Neural cell (in vitro differentiated cells): ENCODE measurements around the gene SYCE1L. TPM values are rescaled to one million over a fixed set of nuclear protein-coding genes. Genes with fewer than 3 reads are reported as not detected.

Experiments used
- H2AFZ ChIP-seq: fragments of 200-600, 300-800 bp; sonication (generic), shearing (Covaris generic); 2 replicates; pipeline ENCODE4 v1.6.0; 2014; ENCODE audit warnings: low read depth, mild to moderate bottlenecking, antibody characterized with exemption, low read length, moderate library complexity
- H3F3A ChIP-seq: fragments of 200-600 bp; shearing (Covaris generic); 2 replicates; pipeline ENCODE4 v1.6.1; 2016; ENCODE audit warnings: mild to moderate bottlenecking, moderate library complexity, mixed read lengths, antibody characterized with exemption, low read length; ENCODE audit not compliant: insufficient read depth, poor library complexity, severe bottlenecking
- H3K27ac ChIP-seq: fragments of 200-600, 300-800 bp; sonication (generic), shearing (Covaris generic); 2 replicates; pipeline ENCODE4 v1.5.1; 2014; ENCODE audit warnings: mild to moderate bottlenecking, low read length, moderate library complexity
- H3K27me3 ChIP-seq: fragments of 300-800, 200-600 bp; sonication (generic), shearing (Covaris generic); 2 replicates; pipeline ENCODE4 v1.6.0; 2014; ENCODE audit warnings: mild to moderate bottlenecking, low read depth, low read length, moderate library complexity; ENCODE audit not compliant: insufficient read depth
- H3K36me3 ChIP-seq: fragments of 300-800, 200-600 bp; sonication (generic), shearing (Covaris generic); 2 replicates; pipeline ENCODE4 v1.5.1; 2014; ENCODE audit warnings: mild to moderate bottlenecking, antibody characterized with exemption, low read length, moderate library complexity; ENCODE audit not compliant: insufficient read depth
- H3K4me2 ChIP-seq: fragments of 300-800, 200-600 bp; sonication (generic), shearing (Covaris generic); 2 replicates; pipeline ENCODE4 v1.6.0; 2014; ENCODE audit warnings: mild to moderate bottlenecking, low read length
- H3K4me3 ChIP-seq: fragments of 300-800, 200-600 bp; sonication (generic), shearing (Covaris generic); 2 replicates; pipeline ENCODE4 v1.5.1; 2014; ENCODE audit warnings: mild to moderate bottlenecking, low read length, moderate library complexity
- H3K79me2 ChIP-seq: fragments of 200-600 bp; shearing (Covaris generic); replicated peaks from 2 replicates; pipeline ENCODE4 v1.6.0; 2014; ENCODE audit warnings: mild to moderate bottlenecking, low read length, moderate library complexity; ENCODE audit not compliant: insufficient read depth
- H3K9ac ChIP-seq: fragments of 300-800, 200-600 bp; sonication (generic), shearing (Covaris generic); 2 replicates; pipeline ENCODE4 v1.6.1; 2016; ENCODE audit warnings: mild to moderate bottlenecking, low read length, mixed read lengths
- H3K9me2 ChIP-seq: fragments of 200-600 bp; shearing (Covaris generic); 2 replicates; pipeline ENCODE4 v1.6.1; 2016; ENCODE audit warnings: mild to moderate bottlenecking, low read length, mixed read lengths; ENCODE audit not compliant: insufficient read depth
- H3K9me3 ChIP-seq: fragments of 200-600, 300-800 bp; sonication (generic), shearing (Covaris generic); 2 replicates; pipeline ENCODE4 v1.6.1; 2016; ENCODE audit warnings: mild to moderate bottlenecking, mixed run types, low read length, moderate library complexity, mixed read lengths
- H4K20me1 ChIP-seq: fragments of 200-600 bp; shearing (Covaris generic); 2 replicates; pipeline ENCODE4 v1.6.1; 2016; ENCODE audit warnings: mild to moderate bottlenecking, mixed run types; ENCODE audit not compliant: insufficient read depth
- CTCF ChIP-seq: fragments of 450-650 bp; IDR thresholded peaks from 2 replicates; pipeline ENCODE4 v1.5.1; 2014; ENCODE audit warnings: antibody characterized with exemption, mild to moderate bottlenecking, moderate library complexity; ENCODE audit not compliant: poor library complexity, severe bottlenecking
- EP300 ChIP-seq: fragments of 450-650 bp; conservative IDR thresholded peaks from 2 replicates; pipeline ENCODE4 v1.6.1; 2014; ENCODE audit warnings: antibody characterized with exemption, mild to moderate bottlenecking, moderate library complexity; ENCODE audit not compliant: poor library complexity, severe bottlenecking
- EZH2 ChIP-seq: fragments of 200-600, 300-800 bp; shearing (Covaris generic), sonication (generic); IDR thresholded peaks from 2 replicates; pipeline ENCODE4 v1.6.1; 2014; ENCODE audit warnings: antibody characterized with exemption, low read length, borderline replicate concordance, mild to moderate bottlenecking; ENCODE audit not compliant: insufficient read depth, poor library complexity, severe bottlenecking
- MXI1 ChIP-seq: fragments of 450-650 bp; conservative IDR thresholded peaks from 2 replicates; pipeline ENCODE4 v1.6.1; 2014; ENCODE audit warnings: antibody characterized with exemption, mild to moderate bottlenecking; ENCODE audit not compliant: poor library complexity, severe bottlenecking
- POLR2AphosphoS5 ChIP-seq: IDR thresholded peaks from 2 replicates; pipeline ENCODE4 v1.6.1; 2012
- RAD21 ChIP-seq: fragments of 450-650 bp; conservative IDR thresholded peaks from 2 replicates; pipeline ENCODE4 v1.6.1; 2014; ENCODE audit warnings: antibody characterized with exemption, mild to moderate bottlenecking, moderate library complexity
- REST ChIP-seq: IDR thresholded peaks from 2 replicates; pipeline ENCODE4 v1.6.1; 2012; ENCODE audit warnings: borderline replicate concordance
- SMC3 ChIP-seq: fragments of 450-650 bp; conservative IDR thresholded peaks from 2 replicates; pipeline ENCODE4 v1.6.1; 2014; ENCODE audit warnings: antibody characterized with exemption, mild to moderate bottlenecking, moderate library complexity; ENCODE audit not compliant: poor library complexity
- TAF1 ChIP-seq: IDR thresholded peaks from 2 replicates; pipeline ENCODE4 v1.6.1; 2012; ENCODE audit warnings: low read depth
- polyA plus RNA-seq: library from polyadenylated mRNA; depleted of rRNA; stranded (reverse); fragments of >200 nt; gene quantifications from 2 replicates; pipeline ENCODE4 v1.2.3, GENCODE V29; 2014

Gene SYCE1L
- polyA plus RNA-seq, 1 donor from 2014 or later: 1.7 TPM

- Histone ChIP-seq H3K36me3 (no peaks in the 10 kb centered on the region), H3K9ac (no peak overlapping the region), H3K4me2 (no peak overlapping the region), H3F3A (no peaks in the 10 kb centered on the region), H3K4me3 (no peak overlapping the region), H3K9me2 (no peaks in the 10 kb centered on the region), H3K79me2 (no peaks in the 10 kb centered on the region), H4K20me1 (no peaks in the 10 kb centered on the region), H3K9me3 (no peaks in the 10 kb centered on the region), H2AFZ (no peak overlapping the region), H3K27me3 (no peaks in the 10 kb centered on the region), H3K27ac (no peak overlapping the region)
- TF ChIP-seq SMC3: peak; percentile 76
- TF ChIP-seq RAD21: peak; percentile 77
- peak; percentile 70 for TF ChIP-seq CTCF
- TF ChIP-seq POLR2AphosphoS5: no peak
- no peak for TF ChIP-seq EP300
These were observed 29.5 kb upstream of the SYCE1L start for GRCh38 chr16:77169650-77170236.

- H2AFZ ChIP-seq: no peak overlapping the region
- H3K9me2 ChIP-seq: no peaks in the 10 kb centered on the region
- H3K27ac ChIP-seq: no peak overlapping the region
- no peaks in the 10 kb centered on the region for H3K36me3 ChIP-seq
- H3K4me2 ChIP-seq: no peak overlapping the region
- H4K20me1 ChIP-seq: no peaks in the 10 kb centered on the region
- H3K27me3 ChIP-seq: no peaks in the 10 kb centered on the region
- no peaks in the 10 kb centered on the region for H3K79me2 ChIP-seq
- no peaks in the 10 kb centered on the region for H3F3A ChIP-seq
- H3K9me3 ChIP-seq: no peaks in the 10 kb centered on the region
- TF ChIP-seq RAD21: no peak
- no peak for TF ChIP-seq POLR2AphosphoS5
- TF ChIP-seq EP300: no peak
- no peak for TF ChIP-seq EZH2
- TF ChIP-seq TAF1: no peak
- TF ChIP-seq SMC3: no peak
- TF ChIP-seq REST: no peak
- no peak for TF ChIP-seq CTCF
- TF ChIP-seq MXI1: no peak
- H3K9ac ChIP-seq: no peak overlapping the region
- H3K4me3 ChIP-seq: no peak overlapping the region
These were observed 28.4 kb upstream of the SYCE1L start for GRCh38 chr16:77170805-77171204.
